GM12878 (cell line): ENCODE data around the gene EEF1AKMT3.

Experiments used
- CHD1 ChIP-seq: IDR thresholded peaks from 2 replicates; pipeline ENCODE4 v1.6.1; 2012; ENCODE audit warnings: low read depth, low read length, improper control_type of control experiment
- KAT2A ChIP-seq: conservative IDR thresholded peaks from 2 replicates; pipeline ENCODE4 v1.6.1; 2011; ENCODE audit warnings: low read depth, low read length; ENCODE audit not compliant: control insufficient read depth
- NBN ChIP-seq: fragments of 450-650 bp; IDR thresholded peaks from 2 replicates; pipeline ENCODE4 v1.6.1; 2016
- TCF12 ChIP-seq: IDR thresholded peaks from 2 replicates; pipeline ENCODE4 v1.6.1; 2011; ENCODE audit warnings: low read depth, mild to moderate bottlenecking, low read length
- TF ChIP-seq, protein P1 (sequence below), 3 experiments: IDR thresholded peaks in 2 of 3; conservative IDR thresholded peaks in 1 of 3; 2 replicates each; pipeline ENCODE4 v1.5.1; 2011; ENCODE audit warnings: low read depth in 3 of 3, low read length in 3 of 3, mild to moderate bottlenecking in 3 of 3, control low read depth in 2 of 3, moderate library complexity in 2 of 3, inconsistent platforms in 1 of 3, mixed read lengths in 1 of 3; ENCODE audit not compliant: control insufficient read depth in 2 of 3, insufficient read depth in 1 of 3; ENCODE audit errors: extremely low read depth in 1 of 3
- TF ChIP-seq, protein P2 (sequence below): IDR thresholded peaks from 2 replicates; pipeline ENCODE4 v1.6.1; 2012; ENCODE audit warnings: low read depth, low read length, improper control_type of control experiment

DNA sequence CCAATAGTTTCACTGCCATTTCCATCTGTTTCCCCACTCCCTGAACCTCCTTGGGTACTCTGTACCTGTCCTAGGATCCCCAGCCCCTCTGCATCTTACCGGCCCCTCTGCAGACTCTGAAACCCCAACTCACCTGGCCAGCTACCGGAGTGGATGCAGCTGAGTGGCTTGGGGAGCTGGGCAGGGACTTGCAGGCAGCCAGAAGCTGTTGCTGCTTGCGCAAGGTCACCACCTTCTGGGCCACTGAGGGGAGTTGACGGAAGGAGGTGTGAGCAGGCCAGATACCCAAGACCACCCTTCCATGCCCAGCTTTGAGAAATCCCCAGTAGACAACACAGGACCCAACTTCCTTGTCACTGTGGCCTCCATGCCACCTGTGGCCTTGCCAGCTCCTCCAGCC, 40.1 kb upstream of the EEF1AKMT3 start:
- no peak for TF ChIP-seq CHD1
- TF ChIP-seq, protein P1, sequence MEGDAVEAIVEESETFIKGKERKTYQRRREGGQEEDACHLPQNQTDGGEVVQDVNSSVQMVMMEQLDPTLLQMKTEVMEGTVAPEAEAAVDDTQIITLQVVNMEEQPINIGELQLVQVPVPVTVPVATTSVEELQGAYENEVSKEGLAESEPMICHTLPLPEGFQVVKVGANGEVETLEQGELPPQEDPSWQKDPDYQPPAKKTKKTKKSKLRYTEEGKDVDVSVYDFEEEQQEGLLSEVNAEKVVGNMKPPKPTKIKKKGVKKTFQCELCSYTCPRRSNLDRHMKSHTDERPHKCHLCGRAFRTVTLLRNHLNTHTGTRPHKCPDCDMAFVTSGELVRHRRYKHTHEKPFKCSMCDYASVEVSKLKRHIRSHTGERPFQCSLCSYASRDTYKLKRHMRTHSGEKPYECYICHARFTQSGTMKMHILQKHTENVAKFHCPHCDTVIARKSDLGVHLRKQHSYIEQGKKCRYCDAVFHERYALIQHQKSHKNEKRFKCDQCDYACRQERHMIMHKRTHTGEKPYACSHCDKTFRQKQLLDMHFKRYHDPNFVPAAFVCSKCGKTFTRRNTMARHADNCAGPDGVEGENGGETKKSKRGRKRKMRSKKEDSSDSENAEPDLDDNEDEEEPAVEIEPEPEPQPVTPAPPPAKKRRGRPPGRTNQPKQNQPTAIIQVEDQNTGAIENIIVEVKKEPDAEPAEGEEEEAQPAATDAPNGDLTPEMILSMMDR (IDR thresholded peaks at IDR 0.05 in 2 of 3, conservative IDR thresholded peaks at IDR 0.05 in 1 of 3; ENCODE audit: control insufficient read depth in 2 of 3, extremely low read depth in 1 of 3, insufficient read depth in 1 of 3, low read depth in 3 of 3, low read length in 3 of 3): no peak
- no peak for TF ChIP-seq NBN
- no peak for TF ChIP-seq KAT2A
- TF ChIP-seq, protein P2, sequence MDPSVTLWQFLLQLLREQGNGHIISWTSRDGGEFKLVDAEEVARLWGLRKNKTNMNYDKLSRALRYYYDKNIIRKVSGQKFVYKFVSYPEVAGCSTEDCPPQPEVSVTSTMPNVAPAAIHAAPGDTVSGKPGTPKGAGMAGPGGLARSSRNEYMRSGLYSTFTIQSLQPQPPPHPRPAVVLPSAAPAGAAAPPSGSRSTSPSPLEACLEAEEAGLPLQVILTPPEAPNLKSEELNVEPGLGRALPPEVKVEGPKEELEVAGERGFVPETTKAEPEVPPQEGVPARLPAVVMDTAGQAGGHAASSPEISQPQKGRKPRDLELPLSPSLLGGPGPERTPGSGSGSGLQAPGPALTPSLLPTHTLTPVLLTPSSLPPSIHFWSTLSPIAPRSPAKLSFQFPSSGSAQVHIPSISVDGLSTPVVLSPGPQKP: no peak
- no peak for TF ChIP-seq TCF12
